RKO (cell line): ENCODE data around the gene PGBD1.

Source experiments
- DNase-seq: peaks from one replicate; pipeline ENCODE4 v3.0.0-alpha.2; 2016; ENCODE audit warnings: low spot score

The PGBD1 gene

GRCh38 chr6:28335564-28336283, 54.4 kb downstream of the PGBD1 start, which contains the start of gene ZSCAN31:
Gene ZSCAN31 (minus strand): TSS chr6:28336148. CDS start chr6:28329683, 6,465 bp downstream.
- peak; percentile 99 for DNase-seq

DNA sequence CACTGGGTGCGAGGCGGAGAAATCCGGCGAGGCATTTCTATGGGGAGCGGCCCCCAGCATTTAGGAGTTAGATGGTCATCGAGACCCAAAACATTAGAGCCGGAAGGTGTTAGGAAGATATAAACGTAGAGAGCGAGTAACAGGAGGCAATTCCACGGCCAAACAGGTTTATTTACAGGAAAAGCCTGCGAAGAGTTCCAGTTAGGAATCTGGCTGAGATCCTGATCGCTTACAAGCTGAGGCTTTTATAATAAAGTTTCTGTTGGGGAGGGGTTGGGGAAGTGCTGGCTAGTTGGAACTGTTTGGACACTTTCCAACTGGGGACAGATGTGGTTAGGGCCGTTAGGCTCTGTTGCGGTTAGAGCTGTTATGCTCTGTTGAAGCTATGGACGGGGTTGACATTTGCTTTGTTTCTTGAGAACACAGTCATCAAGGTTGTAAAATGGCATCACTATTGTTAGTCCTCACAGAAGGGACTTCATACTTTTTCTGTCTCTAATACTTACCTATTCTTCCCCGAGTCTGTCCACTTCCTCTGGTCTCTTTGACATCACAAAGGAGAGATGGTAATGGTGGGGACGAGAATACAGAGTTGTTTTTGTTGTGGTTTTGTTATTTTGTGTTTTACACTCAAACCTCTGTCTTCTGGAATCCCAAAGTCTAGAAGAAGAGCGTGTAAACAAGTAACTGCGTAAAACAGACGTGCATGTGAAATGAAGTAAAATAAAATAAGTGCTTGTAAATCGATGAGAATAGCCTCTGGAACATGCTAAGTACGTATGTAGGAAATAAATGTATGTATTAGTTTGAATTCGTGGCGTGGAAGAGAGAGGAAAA, 55.1 kb downstream of the PGBD1 start:
- DNase-seq: peak; percentile 65

DNA sequence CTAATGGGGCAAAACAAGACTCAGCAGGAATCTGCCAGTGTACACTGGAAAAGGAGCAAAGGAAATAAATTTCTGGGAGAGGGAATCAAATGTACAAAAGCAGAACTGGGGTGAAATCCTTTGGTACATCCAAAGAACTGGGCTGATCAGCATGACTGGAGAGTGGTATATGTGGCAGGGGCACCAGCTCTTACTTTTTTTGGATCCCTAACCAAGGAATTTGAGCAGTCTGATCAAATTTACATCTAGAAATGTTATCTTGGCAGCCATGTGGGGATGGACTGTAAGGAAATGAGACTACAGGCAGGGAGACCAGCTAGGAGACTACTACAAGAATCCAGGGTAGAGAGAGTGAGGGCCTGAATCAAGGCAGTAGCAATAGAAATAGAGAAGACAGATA, 55.7 kb downstream of the PGBD1 start:
- DNase-seq: no peak

DNA sequence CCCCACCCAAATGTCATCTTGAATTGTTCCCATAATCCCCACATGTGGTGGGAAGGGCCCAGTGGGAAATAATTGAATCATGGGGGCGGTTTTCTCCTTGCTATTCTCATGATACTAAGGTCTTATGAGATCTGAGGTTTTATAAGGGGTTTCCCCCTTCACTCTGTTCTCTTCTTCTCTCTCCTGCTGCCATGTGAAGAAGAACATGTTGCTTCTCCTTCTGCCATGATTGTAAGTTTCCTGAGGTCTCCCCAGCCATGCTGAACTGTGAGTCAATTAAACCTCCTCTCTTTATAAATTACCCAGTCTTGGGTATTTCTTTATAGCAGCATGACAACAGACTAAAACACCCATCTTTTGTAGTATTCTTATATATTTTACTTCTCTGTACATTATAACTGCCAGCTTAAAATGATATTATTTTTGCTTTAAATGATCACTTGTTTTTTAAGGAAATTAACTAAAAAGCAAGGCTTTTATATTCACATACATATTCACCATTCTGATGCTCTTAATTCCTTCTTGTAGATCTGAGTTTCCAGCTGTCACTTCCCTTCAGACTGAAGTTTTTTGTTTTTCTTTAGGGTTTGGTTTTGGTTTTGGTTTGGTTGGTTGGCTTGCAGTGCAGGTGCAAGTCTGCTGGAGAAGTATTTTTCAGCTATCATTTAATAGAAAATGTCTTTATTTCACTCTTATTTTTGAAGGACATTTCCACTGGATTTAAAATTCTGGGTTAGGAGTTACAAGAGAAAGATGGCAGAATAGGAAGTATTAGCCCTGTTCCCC, 59.1 kb downstream of the PGBD1 start:
- DNase-seq: no peak

DNA sequence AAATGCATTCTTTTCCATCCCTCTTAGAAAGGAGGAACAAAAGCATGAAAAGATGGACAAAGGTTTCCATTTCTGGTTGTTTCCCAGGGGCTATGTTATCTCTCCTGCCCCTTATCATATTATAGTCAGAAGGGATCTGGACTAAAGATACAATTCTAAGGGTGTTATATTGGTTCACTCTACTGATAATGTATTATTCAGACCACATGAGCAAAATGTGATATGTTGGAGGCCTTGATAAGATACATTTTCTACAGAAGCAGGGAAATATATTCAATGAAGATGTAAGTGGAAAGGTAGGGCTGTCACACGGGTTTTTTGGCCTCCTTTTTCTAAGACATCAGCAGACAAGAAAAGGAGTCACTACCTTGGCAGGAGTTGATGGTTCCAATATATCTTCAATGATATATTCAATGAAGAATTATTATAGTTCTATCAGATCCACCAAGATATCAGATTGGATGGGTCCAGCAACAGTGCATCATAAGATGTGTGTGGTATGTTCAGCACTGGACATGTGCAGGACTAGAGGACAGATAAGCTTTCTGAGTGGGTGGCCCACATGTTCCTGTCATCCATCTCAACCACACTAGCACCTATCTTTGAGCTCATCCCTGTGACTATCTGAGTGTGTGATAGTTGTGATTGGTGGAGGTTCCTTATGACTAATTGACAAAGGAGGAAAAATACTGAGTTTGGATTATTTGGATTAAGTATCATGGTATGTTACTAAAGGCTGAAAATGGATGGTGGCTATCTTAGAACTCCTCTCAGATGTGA, 62.7 kb downstream of the PGBD1 start:
- no peak for DNase-seq

- no peak for DNase-seq
Observed at GRCh38 chr6:28345201-28345600, 63.8 kb downstream of the PGBD1 start.

- DNase-seq: no peak
Observed at GRCh38 chr6:28347119-28347518, 65.7 kb downstream of the PGBD1 start.

GRCh38 chr6:28349344-28349891, 68.0 kb downstream of the PGBD1 start:
- DNase-seq: no peak

DNA sequence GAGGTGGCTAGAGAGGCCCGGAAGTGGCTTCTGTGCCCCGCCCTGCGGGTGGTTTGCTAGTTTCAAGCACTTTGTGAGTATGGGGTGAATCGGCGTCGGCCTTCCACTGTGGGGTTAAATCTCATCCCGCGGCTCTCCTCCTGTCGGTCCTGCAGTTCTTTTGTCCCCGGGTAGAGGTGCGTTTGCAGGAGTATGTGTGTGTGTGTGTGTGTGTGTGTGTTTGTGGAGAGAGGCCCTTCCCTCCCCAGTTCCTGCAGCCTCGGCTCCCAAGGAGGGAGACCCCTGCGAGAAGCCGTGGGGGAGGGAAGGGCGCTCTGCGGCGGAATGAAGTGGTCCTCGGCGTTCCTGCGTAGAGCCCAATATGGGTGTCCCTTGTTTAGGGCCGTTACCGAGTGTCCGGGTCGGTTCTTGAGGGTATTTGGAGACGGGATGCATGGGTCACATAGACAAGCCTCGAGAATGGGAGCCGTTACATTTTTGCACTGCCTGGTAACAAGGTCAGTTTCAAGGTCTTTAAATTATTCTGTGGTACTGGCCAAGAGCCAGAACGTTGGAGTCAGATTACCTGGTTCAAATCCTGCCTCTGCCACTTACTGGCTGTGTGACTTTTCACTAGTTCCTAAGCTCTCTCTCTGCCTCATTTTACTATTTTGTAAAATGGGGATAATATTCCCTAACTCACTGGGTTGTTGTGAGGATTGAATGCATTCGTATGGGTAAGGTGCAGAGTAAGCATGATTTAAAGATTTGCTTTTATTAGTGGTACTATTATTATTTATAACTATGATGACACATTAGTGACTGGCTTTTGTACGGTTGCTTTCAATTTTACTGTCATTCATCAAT, 68.7 kb downstream of the PGBD1 start, which contains the start of gene ZKSCAN3:
Gene ZKSCAN3, plus strand, starts transcription at position 56 of the 846 bp plus-strand sequence. CDS start 9,640 bp downstream, outside the sequence.
- DNase-seq: peak; percentile 94

DNA sequence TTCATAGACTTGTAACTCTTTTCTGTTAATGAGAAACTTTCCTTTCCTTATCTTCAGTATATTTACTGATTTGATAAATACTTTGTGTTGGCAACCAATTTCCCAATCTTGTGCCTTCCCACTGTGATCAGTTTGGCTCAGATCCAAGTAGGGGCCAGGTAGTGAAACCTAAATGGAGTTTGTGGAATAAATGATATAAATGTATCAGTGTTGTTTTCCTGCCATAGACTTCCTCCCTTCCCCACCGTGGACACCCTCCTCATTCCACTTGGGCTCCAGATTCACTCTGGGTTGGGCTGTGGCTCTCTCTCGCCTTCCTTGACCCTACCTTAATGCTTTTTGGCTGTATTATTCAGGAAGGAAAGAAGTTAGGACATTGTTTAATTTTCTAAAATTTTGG, 69.7 kb downstream of the PGBD1 start:
- no peak for DNase-seq

GRCh38 chr6:28351493-28351925, 70.1 kb downstream of the PGBD1 start:
- DNase-seq: no peak
